Progenitor cell of endocrine pancreas (in vitro differentiated cells): ENCODE measurements around the gene ZC3H18. TPM values are rescaled to one million over a fixed set of nuclear protein-coding genes. Genes with fewer than 3 reads are reported as not detected.

Experiments
- DNase-seq: peaks from one replicate; pipeline ENCODE4 v3.0.0; 2021; ENCODE audit warnings: low spot score; ENCODE audit not compliant: unreplicated experiment
- H3K27ac Mint-ChIP-seq: 2 replicates; pipeline ENCODE4 v1.8.0; 2021; ENCODE audit warnings: mild to moderate bottlenecking, moderate library complexity, mixed read lengths
- H3K27me3 Mint-ChIP-seq: 2 replicates; pipeline ENCODE4 v1.8.0; 2021; ENCODE audit warnings: mixed read lengths
- H3K36me3 Mint-ChIP-seq: 2 replicates; pipeline ENCODE4 v1.8.0; 2022; ENCODE audit warnings: mixed read lengths; ENCODE audit not compliant: insufficient read depth
- H3K4me1 Mint-ChIP-seq: 2 replicates; pipeline ENCODE4 v1.8.0; 2021; ENCODE audit warnings: low read depth, mixed read lengths
- H3K4me3 Mint-ChIP-seq: 2 replicates; pipeline ENCODE4 v1.8.0; 2021; ENCODE audit warnings: low read depth, mild to moderate bottlenecking, moderate library complexity, mixed read lengths
- H3K9me3 Mint-ChIP-seq: 2 replicates; pipeline ENCODE4 v1.8.0; 2021; ENCODE audit warnings: low read depth, mixed read lengths
- CTCF ChIP-seq: fragments of 200-600 bp; sonication (generic); IDR thresholded peaks from one replicate; pipeline ENCODE4 v1.5.0; 2021; ENCODE audit warnings: antibody characterized with exemption, mild to moderate bottlenecking; ENCODE audit not compliant: unreplicated experiment
- total RNA-seq: library from RNA; stranded (reverse); gene quantifications from 2 replicates; pipeline ENCODE4 v1.2.1, GENCODE V29; 2021

The ZC3H18 gene
- total RNA-seq, 1 donor from 2014 or later: 70.7 TPM

GRCh38 chr16:88597856-88598491 lies 27.8 kb downstream of the ZC3H18 start:
- Mint-ChIP-seq H3K27ac (no peak overlapping the region), H3K4me1 (peaks cover 6% of the 10 kb centered on the region), H3K36me3 (peaks cover 16% of the 10 kb centered on the region), H3K27me3 (no peaks in the 10 kb centered on the region), H3K9me3 (no peaks in the 10 kb centered on the region), H3K4me3 (no peak overlapping the region)
- TF ChIP-seq CTCF: no peak
- no peak for DNase-seq

DNA sequence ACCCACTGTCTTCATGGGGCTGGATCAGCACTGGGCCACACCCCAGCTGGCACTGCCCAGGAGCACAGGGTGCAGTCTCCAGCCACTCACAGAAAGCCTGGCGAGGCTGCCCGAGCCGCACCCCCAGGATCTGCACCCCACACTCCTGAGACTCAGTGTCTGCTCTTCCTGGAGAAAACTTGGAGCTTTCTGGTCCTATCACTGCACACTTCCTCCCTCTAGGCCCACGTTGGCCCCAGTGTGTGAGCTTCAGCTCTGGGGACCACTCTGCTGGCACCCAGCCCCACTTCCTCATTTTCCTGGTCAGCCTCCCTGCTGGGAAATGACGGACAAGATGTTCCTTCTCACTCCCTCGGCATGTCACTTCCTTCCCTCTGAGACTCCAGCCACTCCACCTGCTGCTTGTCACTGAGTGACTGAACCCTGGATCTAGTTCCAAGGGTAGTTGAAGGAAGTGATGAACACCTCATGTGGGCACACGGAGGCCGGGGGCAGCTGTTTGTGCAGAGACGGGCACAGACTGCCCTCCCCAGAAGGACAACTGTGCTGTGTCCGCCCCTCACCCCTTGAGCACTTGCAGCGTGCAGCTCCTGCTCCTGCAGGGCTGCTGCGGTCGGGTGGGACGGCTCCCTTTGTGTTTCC lies 29.0 kb downstream of the ZC3H18 start:
- Mint-ChIP-seq H3K27me3 (no peaks in the 10 kb centered on the region), H3K36me3 (peaks cover 18% of the 10 kb centered on the region), H3K9me3 (no peaks in the 10 kb centered on the region), H3K4me3 (no peak overlapping the region), H3K27ac (peak overlapping the region; percentile 24), H3K4me1 (peaks cover 6% of the 10 kb centered on the region)
- TF ChIP-seq CTCF: no peak
- DNase-seq: no peak

DNA sequence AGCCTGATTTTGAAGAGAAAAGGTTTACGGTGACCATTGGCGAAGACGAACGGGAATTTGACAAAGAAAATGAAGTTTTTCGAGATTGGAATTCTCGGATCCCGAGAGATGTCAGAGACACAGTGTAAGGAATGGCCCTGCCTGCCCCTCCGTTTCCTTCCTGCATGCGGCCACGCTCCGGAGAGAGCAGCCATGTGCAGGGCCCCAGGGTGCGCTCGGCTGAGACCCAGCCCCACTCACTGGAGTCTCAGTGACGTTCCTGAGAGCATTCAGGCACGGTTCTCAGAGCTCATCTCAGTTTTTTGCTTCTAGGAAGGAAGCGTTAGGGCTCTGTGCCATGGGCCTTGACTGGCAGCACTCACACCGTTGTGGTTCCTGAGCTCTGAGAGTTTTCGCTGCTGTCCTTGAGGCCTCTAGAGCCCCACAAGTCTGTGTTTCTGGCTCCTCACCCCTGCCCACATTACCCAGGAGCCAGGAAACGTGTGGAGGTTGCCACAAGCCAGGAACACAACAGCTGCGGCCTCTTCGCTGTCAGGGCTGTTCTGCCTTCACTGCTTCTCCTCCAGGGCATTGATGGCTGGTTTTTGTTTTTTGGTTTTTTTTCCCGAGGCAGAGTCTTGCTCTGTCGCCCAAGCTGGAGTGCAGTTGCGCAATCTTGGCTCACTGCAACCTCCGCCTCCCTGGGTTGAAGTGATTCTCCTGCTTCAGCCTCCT lies 29.8 kb downstream of the ZC3H18 start:
- Mint-ChIP-seq H3K27me3 (no peaks in the 10 kb centered on the region), H3K4me1 (peaks cover 6% of the 10 kb centered on the region), H3K4me3 (no peak overlapping the region), H3K27ac (peak overlapping the region; percentile 24), H3K9me3 (no peaks in the 10 kb centered on the region), H3K36me3 (peaks cover 18% of the 10 kb centered on the region)
- no peak for TF ChIP-seq CTCF
- no peak for DNase-seq

DNA sequence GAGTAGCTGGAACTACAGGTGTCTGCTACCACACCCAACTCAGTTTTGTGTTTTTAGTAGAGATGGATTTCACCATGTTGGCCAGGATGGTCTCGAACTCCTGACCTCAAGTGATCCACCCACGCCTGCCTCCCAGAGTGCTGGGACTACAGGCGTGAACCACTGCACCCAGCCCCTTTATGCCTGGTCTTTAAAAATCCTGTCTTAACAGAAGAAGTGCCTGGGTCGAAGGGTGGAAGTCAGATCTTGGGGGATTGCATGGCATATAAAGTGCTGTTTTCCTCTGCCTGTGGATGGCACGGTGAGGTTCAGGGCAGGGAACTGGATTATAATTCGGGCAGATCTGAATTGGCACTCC lies 30.3 kb downstream of the ZC3H18 start:
- no peaks in the 10 kb centered on the region for H3K9me3 Mint-ChIP-seq
- no peaks in the 10 kb centered on the region for H3K27me3 Mint-ChIP-seq
- H3K36me3 Mint-ChIP-seq: peaks cover 16% of the 10 kb centered on the region
- H3K4me3 Mint-ChIP-seq: no peak overlapping the region
- DNase-seq: no peak
- H3K27ac Mint-ChIP-seq: no peak overlapping the region
- TF ChIP-seq CTCF: no peak
- peaks cover 6% of the 10 kb centered on the region for H3K4me1 Mint-ChIP-seq

DNA sequence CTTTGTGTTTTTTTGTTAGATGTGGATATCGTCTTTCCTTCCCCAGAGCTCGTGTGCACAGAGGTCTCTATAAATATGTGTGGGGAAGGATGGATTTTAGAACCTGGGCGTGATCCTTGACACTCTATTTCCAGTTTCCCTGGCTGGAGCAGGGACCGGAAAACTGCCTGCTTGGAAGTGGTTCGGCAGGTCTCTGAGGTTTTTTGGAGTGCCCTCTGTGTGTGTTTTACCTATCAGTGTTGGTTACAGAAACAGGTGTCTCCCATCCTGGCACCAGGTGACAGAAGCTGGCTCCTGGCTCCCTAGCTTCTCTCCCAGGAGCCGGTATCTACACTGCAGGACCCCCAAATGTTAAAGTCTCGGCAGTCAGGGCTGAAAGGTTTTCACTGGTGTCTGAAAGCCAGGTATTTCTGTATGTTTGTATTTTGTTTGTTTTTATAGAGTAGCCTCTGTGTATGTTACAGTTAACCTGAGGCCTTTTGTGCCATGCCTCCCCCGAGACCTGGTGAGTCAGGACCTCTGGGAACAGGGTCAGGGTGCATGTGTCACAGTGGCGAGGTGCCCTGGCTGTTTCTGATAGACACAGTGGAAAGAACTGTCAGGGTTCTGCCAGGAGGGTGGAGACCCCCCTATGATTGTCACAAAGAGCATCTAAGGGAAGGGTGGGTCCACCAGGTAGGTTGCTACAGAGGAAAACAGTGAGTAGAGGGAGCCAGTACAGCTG lies 31.3 kb downstream of the ZC3H18 start:
- TF ChIP-seq CTCF: no peak
- Mint-ChIP-seq H3K4me1 (peaks cover 6% of the 10 kb centered on the region), H3K27me3 (no peaks in the 10 kb centered on the region), H3K9me3 (no peaks in the 10 kb centered on the region), H3K4me3 (no peak overlapping the region), H3K27ac (peak overlapping the region; percentile 16), H3K36me3 (peaks cover 14% of the 10 kb centered on the region)
- DNase-seq: no peak
